H1 (cell line): Measurements from ENCODE around the gene IL17REL. TPM values are rescaled to one million over a fixed set of nuclear protein-coding genes. Genes with fewer than 3 reads are reported as not detected.

Experiments used
- CTCF ChIA-PET: fragments of 300-600 bp; sonication (Branson Sonifier 250); formaldehyde crosslinking; loops from one replicate; lab custom pipeline; 2021; ENCODE audit not compliant: partially characterized antibody; lab: Charles Lee
- POLR2A ChIA-PET: fragments of 300-600 bp; sonication (Branson Sonifier 250); formaldehyde crosslinking; loops from one replicate; lab custom pipeline; 2021; ENCODE audit warnings: inconsistent platforms; ENCODE audit not compliant: partially characterized antibody; lab: Charles Lee
- DNase-seq, 2 experiments: peaks; one replicate each; pipeline versions ENCODE4 v3.0.0 to v3.0.0-alpha.2; 2010 to 2022; ENCODE audit warnings: low spot score in 2 of 2, low read depth in 1 of 2, mixed read lengths in 1 of 2
- FAIRE-seq: peaks from 2 replicates; lab custom pipeline; 2011; peaks lifted over from hg19 to GRCh38; lab: Jason Lieb, UNC
- H2AFZ ChIP-seq: 2 replicates; pipeline ENCODE4 v1.8.1; 2012; ENCODE audit warnings: low read length, inconsistent platforms
- H2AK5ac ChIP-seq: 2 replicates; pipeline ENCODE4 v1.6.1; 2013; ENCODE audit warnings: low read depth, low read length
- H2BK120ac ChIP-seq: replicated peaks from 2 replicates; pipeline ENCODE3; 2013; ENCODE audit warnings: low read depth, low read length, inconsistent platforms
- H2BK12ac ChIP-seq: 2 replicates; pipeline ENCODE4 v1.6.1; 2013; ENCODE audit warnings: low read depth, low read length
- H2BK15ac ChIP-seq: 2 replicates; pipeline ENCODE4 v1.6.1; 2013; ENCODE audit warnings: low read length
- H2BK20ac ChIP-seq: 2 replicates; pipeline ENCODE4 v1.6.1; 2013; ENCODE audit warnings: low read length
- H2BK5ac ChIP-seq: 2 replicates; pipeline ENCODE4 v1.6.1; 2013; ENCODE audit warnings: low read depth, low read length
- H3K14ac ChIP-seq: 2 replicates; pipeline ENCODE4 v1.6.1; 2013; ENCODE audit warnings: inconsistent platforms; ENCODE audit not compliant: insufficient read length
- H3K18ac ChIP-seq: 2 replicates; pipeline ENCODE4 v1.6.1; 2013; ENCODE audit warnings: low read length; ENCODE audit errors: extremely low read depth
- H3K23ac ChIP-seq: 2 replicates; pipeline ENCODE4 v1.6.1; 2013; ENCODE audit warnings: inconsistent platforms; ENCODE audit not compliant: insufficient read length
- H3K23me2 ChIP-seq: 2 replicates; pipeline ENCODE4 v1.6.1; 2013; ENCODE audit warnings: low read depth, low read length
- H3K27ac ChIP-seq: 2 replicates; pipeline ENCODE4 v1.6.1; 2011; ENCODE audit warnings: low read depth, low read length, inconsistent platforms
- H3K27me3 ChIP-seq, 4 experiments: replicated peaks in 1 of 4; 1 replicate in 1 of 4; 2 replicates in 3 of 4; pipeline versions ENCODE4 v1.6.1 to v1.8.1; 2011 to 2013; ENCODE audit warnings: low read length in 3 of 4, mild to moderate bottlenecking in 3 of 4, inconsistent platforms in 2 of 4, mixed read lengths in 2 of 4, moderate library complexity in 1 of 4; ENCODE audit not compliant: control insufficient read depth in 3 of 4, insufficient read depth in 3 of 4; ENCODE audit errors: extremely low read depth in 1 of 4
- H3K36me3 ChIP-seq, 4 experiments: 2 replicates each; pipeline versions ENCODE4 v1.6.1 to v1.8.1; 2011 to 2013; ENCODE audit warnings: mild to moderate bottlenecking in 4 of 4, low read length in 3 of 4, moderate library complexity in 2 of 4, control low read depth in 1 of 4, inconsistent platforms in 1 of 4; ENCODE audit not compliant: insufficient read depth in 4 of 4, control insufficient read depth in 2 of 4
- H3K4ac ChIP-seq: replicated peaks from 2 replicates; pipeline ENCODE3; 2013; ENCODE audit warnings: low read length, low read depth, mixed read lengths, inconsistent platforms; ENCODE audit not compliant: insufficient read length
- H3K4me1 ChIP-seq, 4 experiments: replicated peaks in 1 of 4; 1 replicate in 1 of 4; 2 replicates in 3 of 4; pipeline versions ENCODE4 v1.6.1 to v1.8.1; 2011 to 2013; ENCODE audit warnings: low read length in 3 of 4, inconsistent platforms in 2 of 4, mixed read lengths in 1 of 4; ENCODE audit not compliant: insufficient read depth in 4 of 4, control insufficient read depth in 3 of 4
- H3K4me2 ChIP-seq, 2 experiments: 2 replicates each; pipeline versions ENCODE4 v1.6.1 to v1.8.1; 2011 to 2013; ENCODE audit warnings: low read depth in 2 of 2, low read length in 2 of 2, control low read depth in 1 of 2, inconsistent platforms in 1 of 2, mild to moderate bottlenecking in 1 of 2; ENCODE audit not compliant: insufficient read depth in 1 of 2
- H3K4me3 ChIP-seq, 4 experiments: fragments of 200-600, 300-600 bp in 1 of 4; sonication (generic), shearing (Covaris generic), sonication (Bioruptor Twin) in 1 of 4; 2 replicates each; pipeline versions ENCODE4 v1.5.1 to v1.8.1; 2011 to 2016; ENCODE audit warnings: low read length in 4 of 4, low read depth in 3 of 4, control low read depth in 2 of 4, inconsistent platforms in 2 of 4, mild to moderate bottlenecking in 2 of 4, mixed read lengths in 1 of 4, moderate library complexity in 1 of 4; ENCODE audit not compliant: insufficient read depth in 2 of 4; ENCODE audit errors: extremely low read depth in 1 of 4
- H3K56ac ChIP-seq: replicated peaks from 2 replicates; pipeline ENCODE3; 2013; ENCODE audit warnings: low read depth, mild to moderate bottlenecking, mixed read lengths, low read length, inconsistent platforms; ENCODE audit not compliant: insufficient read length
- H3K79me1 ChIP-seq: 2 replicates; pipeline ENCODE4 v1.6.1; 2013; ENCODE audit warnings: low read depth, low read length, control low read depth
- H3K79me2 ChIP-seq, 2 experiments: 2 replicates each; pipeline versions ENCODE4 v1.6.1 to v1.8.1; 2012 to 2013; ENCODE audit warnings: low read length in 2 of 2, mild to moderate bottlenecking in 2 of 2, inconsistent platforms in 1 of 2; ENCODE audit not compliant: insufficient read depth in 2 of 2, control insufficient read depth in 1 of 2
- H3K9ac ChIP-seq, 4 experiments: replicated peaks in 1 of 4; 1 replicate in 1 of 4; 2 replicates in 3 of 4; pipeline versions ENCODE4 v1.6.1 to v1.8.1; 2011 to 2013; ENCODE audit warnings: low read depth in 3 of 4, low read length in 3 of 4, control low read depth in 2 of 4, mild to moderate bottlenecking in 2 of 4, moderate library complexity in 2 of 4, inconsistent platforms in 1 of 4; ENCODE audit errors: extremely low read depth in 1 of 4
- H3K9me3 ChIP-seq, 2 experiments: 2 replicates each; pipeline versions ENCODE4 v1.6.1 to v1.8.1; 2012 to 2013; ENCODE audit warnings: mild to moderate bottlenecking in 2 of 2, moderate library complexity in 2 of 2, control low read depth in 1 of 2, inconsistent platforms in 1 of 2, low read depth in 1 of 2, low read length in 1 of 2, mixed read lengths in 1 of 2; ENCODE audit not compliant: insufficient read depth in 2 of 2
- H4K20me1 ChIP-seq, 2 experiments: replicated peaks in 1 of 2; 2 replicates each; pipeline versions ENCODE3 to v1.8.1; 2011 to 2013; ENCODE audit warnings: inconsistent platforms in 2 of 2, low read length in 2 of 2, mild to moderate bottlenecking in 1 of 2; ENCODE audit not compliant: insufficient read depth in 2 of 2, control insufficient read depth in 1 of 2
- H4K5ac ChIP-seq: 2 replicates; pipeline ENCODE4 v1.6.1; 2013; ENCODE audit warnings: low read length, low read depth, mixed read lengths, inconsistent platforms; ENCODE audit not compliant: insufficient read length
- H4K8ac ChIP-seq: 2 replicates; pipeline ENCODE4 v1.8.0; 2013; ENCODE audit warnings: mild to moderate bottlenecking, moderate library complexity, low read length, inconsistent platforms; ENCODE audit not compliant: insufficient read depth; ENCODE audit errors: extremely low read depth
- H4K91ac ChIP-seq: replicated peaks from 2 replicates; pipeline ENCODE3; 2013; ENCODE audit warnings: low read length, mixed read lengths, inconsistent platforms; ENCODE audit not compliant: insufficient read length
- CHD2 ChIP-seq: IDR thresholded peaks from 2 replicates; pipeline ENCODE4 v1.6.1; 2012; ENCODE audit warnings: low read length, improper control_type of control experiment
- CTBP2 ChIP-seq: IDR thresholded peaks from 2 replicates; pipeline ENCODE4 v1.7.0; 2011; ENCODE audit warnings: borderline replicate concordance, mild to moderate bottlenecking, moderate library complexity, mixed read lengths, low read length; ENCODE audit not compliant: insufficient read depth, insufficient read length
- GABPA ChIP-seq: IDR thresholded peaks from 2 replicates; pipeline ENCODE4 v1.6.1; 2011; ENCODE audit warnings: mild to moderate bottlenecking, low read length, moderate library complexity, borderline replicate concordance; ENCODE audit not compliant: insufficient read depth
- JUN ChIP-seq: IDR thresholded peaks from 2 replicates; pipeline ENCODE4 v1.6.1; 2011; ENCODE audit warnings: low read depth, mild to moderate bottlenecking, improper control_type of control experiment, low read length
- JUND ChIP-seq: IDR thresholded peaks from 2 replicates; pipeline ENCODE4 v1.6.1; 2011; ENCODE audit warnings: mild to moderate bottlenecking, improper control_type of control experiment, low read length
- MAFK ChIP-seq: IDR thresholded peaks from 2 replicates; pipeline ENCODE4 v1.6.1; 2012; ENCODE audit warnings: low read depth, mild to moderate bottlenecking, improper control_type of control experiment, low read length
- RBBP5 ChIP-seq: IDR thresholded peaks from 2 replicates; pipeline ENCODE4 v1.7.1; 2012; ENCODE audit warnings: low read depth, mild to moderate bottlenecking, inconsistent platforms, low read length, moderate library complexity, borderline replicate concordance
- RXRA ChIP-seq: IDR thresholded peaks from 2 replicates; pipeline ENCODE4 v1.6.1; 2011; ENCODE audit warnings: low read depth, mild to moderate bottlenecking, low read length, moderate library complexity; ENCODE audit not compliant: insufficient read depth
- SIRT6 ChIP-seq: IDR thresholded peaks from one replicate; pipeline ENCODE4 v1.7.1; 2012; ENCODE audit warnings: low read length, inconsistent platforms
- TEAD4 ChIP-seq: IDR thresholded peaks from 2 replicates; pipeline ENCODE4 v1.6.1; 2012; ENCODE audit warnings: low read depth, low read length, inconsistent platforms, mixed read lengths
- WGBS, 2 experiments: shearing (Covaris generic) in 1 of 2; methylation state at CpG; one replicate each; pipeline versions ENCODE4 v1.1.6 to v1.1.7; 2013 to 2015; ENCODE audit warnings: low lambda C conversion rate in 2 of 2, mixed read lengths in 2 of 2, inconsistent platforms in 1 of 2, low coverage in 1 of 2, missing lambda C conversion rate in 1 of 2; ENCODE audit not compliant: insufficient replicate concordance in 2 of 2, insufficient coverage in 1 of 2, insufficient read length in 1 of 2; ENCODE audit errors: extremely low coverage in 1 of 2, missing lambda C conversion rate in 1 of 2; 5-methylcytosine and 5-hydroxymethylcytosine counted together
- polyA plus RNA-seq, 7 experiments: library from polyadenylated mRNA; depleted of rRNA in 3 of 7; stranded (reverse) in 5 of 7; unstranded in 2 of 7; fragments of >200 nt in 5 of 7; fragments of 200-250 nt in 2 of 7; gene quantifications; 1 replicate in 5 of 7; 2 replicates in 1 of 7; 4 replicates in 1 of 7; pipeline versions ENCODE4 v1.2.1 to v1.2.3, GENCODE V29; 2011 to 2013; ENCODE audit warnings: missing spikeins in 2 of 7, mixed read lengths in 2 of 7
- total RNA-seq: library from RNA; stranded (reverse); fragmentation: NEBNext Ultra II Directional; extraction: Animal tissue kit (Norgen Biotek cat#: 25700); gene quantifications from 2 replicates; pipeline ENCODE4 v1.2.1, GENCODE V29; 2021
- TF ChIP-seq, protein P1 (sequence below): IDR thresholded peaks from 2 replicates; pipeline ENCODE4 v1.6.1; 2012; ENCODE audit warnings: inconsistent platforms
- TF ChIP-seq, protein P2 (sequence below): IDR thresholded peaks from 2 replicates; pipeline ENCODE4 v1.6.1; 2012; ENCODE audit warnings: inconsistent platforms

Gene IL17REL
- total and polyA plus RNA-seq, 2 of the 8 experiments (the other 6 are each of a cell fraction or from before 2014, with no cell fraction given): 0.15 to 0.20 TPM

DNA sequence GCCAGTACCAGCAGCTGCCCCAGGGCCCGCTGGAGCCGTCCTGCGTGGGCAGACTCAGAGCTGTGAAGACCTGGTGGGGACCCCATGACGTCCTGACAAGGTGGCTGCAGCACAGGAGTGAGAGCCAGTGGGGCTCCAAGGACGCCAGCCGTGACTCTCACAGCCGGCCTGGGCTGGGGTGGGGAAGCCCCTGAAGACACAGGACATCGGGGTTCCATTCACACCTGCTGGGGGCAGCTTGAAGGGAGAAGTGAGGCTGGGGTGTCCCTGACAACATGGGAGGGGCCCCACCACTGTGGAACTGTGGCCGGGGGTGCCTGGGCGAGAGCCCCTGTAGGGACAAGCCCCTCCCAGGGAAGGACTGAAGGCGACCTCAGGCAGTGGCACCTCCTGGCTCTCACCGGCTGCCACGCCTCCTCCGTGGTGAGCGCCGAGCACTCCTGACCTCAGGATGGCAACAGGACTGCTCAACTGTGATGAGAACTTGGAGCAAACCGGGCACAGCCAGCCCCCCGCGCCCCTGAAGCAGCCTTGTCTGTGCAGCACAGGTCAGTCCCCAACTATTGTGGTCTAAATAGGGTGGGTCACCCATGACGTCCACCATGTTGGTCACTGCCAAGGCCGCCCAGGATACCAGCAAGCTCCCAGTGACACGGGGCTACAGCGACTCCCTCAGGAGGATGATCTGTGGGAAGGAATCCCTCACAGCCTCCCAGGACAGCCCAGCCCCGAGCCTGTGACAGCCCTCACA is 22.7 kb upstream of the IL17REL start:
- Histone ChIP-seq H3K4ac (no peak overlapping the region), H3K18ac (no peak overlapping the region), H3K9ac (no peak overlapping the region), H2BK120ac (no peak overlapping the region), H3K27me3 (peaks cover 0 to 11% (median 7%) of the 10 kb centered on the region in 4 experiments; a peak in 5 of 7 replicates), H3K36me3 (no peaks in the 10 kb centered on the region), H2BK20ac (no peak overlapping the region), H3K23me2 (no peaks in the 10 kb centered on the region), H3K4me3 (no peak overlapping the region), H2AK5ac (no peak overlapping the region), H2BK5ac (no peak overlapping the region), H3K27ac (no peak overlapping the region), H3K56ac (no peak overlapping the region), H3K79me1 (no peaks in the 10 kb centered on the region), H3K23ac (no peak overlapping the region), H2AFZ (no peak overlapping the region), H4K20me1 (no peaks in the 10 kb centered on the region), H3K4me1 (no peaks in the 10 kb centered on the region; a peak in 2 of 7 replicates), H2BK12ac (no peak overlapping the region), H4K91ac (no peak overlapping the region), H4K5ac (no peak overlapping the region), H4K8ac (peak overlapping the region; percentile 79; the same call in 1 of the 2 replicates), H2BK15ac (no peak overlapping the region), H3K79me2 (no peaks in the 10 kb centered on the region), H3K4me2 (no peak overlapping the region), H3K9me3 (peaks cover 5 to 7% of the 10 kb centered on the region in 2 experiments; a peak in 2 of 4 replicates), H3K14ac (no peak overlapping the region)
- TF ChIP-seq, protein P1, sequence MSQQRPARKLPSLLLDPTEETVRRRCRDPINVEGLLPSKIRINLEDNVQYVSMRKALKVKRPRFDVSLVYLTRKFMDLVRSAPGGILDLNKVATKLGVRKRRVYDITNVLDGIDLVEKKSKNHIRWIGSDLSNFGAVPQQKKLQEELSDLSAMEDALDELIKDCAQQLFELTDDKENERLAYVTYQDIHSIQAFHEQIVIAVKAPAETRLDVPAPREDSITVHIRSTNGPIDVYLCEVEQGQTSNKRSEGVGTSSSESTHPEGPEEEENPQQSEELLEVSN: no peak
- no peak for TF ChIP-seq SIRT6
- TF ChIP-seq RXRA: no peak
- no peak for TF ChIP-seq RBBP5
- TF ChIP-seq GABPA: no peak
- TF ChIP-seq, protein P2, sequence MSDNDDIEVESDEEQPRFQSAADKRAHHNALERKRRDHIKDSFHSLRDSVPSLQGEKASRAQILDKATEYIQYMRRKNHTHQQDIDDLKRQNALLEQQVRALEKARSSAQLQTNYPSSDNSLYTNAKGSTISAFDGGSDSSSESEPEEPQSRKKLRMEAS: no peak
- no peak for TF ChIP-seq TEAD4
- no peak for TF ChIP-seq MAFK
- TF ChIP-seq CHD2: no peak
- TF ChIP-seq JUN: no peak
- TF ChIP-seq CTBP2: no peak
- no peak for TF ChIP-seq JUND
- no peak for FAIRE-seq
- CTCF ChIA-PET: interaction anchor here (0.6 to 0.9 kb wide), 2 partner anchors 39 to 183 kb away, joined by 3 read pairs; no protein-coding TSS in a partner anchor
- 88% methylated on average over 23 of the region's 24 CpGs; no CpG with 5 or more reads in 1 of the 2 experiments for WGBS, 2 experiments
- no peak for DNase-seq
- POLR2A ChIA-PET: no interaction called here
